Kidney capillary endothelial cell (primary cell): Measurements from ENCODE around the gene CHRNA3.
"Not testable (repeated sequence)": the region's sequence is repeated elsewhere in the genome, so short reads cannot be mapped to it uniquely, and the experiment has no call there.

Experiments
- DNase-seq: peaks from one replicate; pipeline ENCODE4 v3.0.0-alpha.2; 2018; ENCODE audit warnings: low spot score

The CHRNA3 gene

GRCh38 chr15:78560201-78560600 lies 60.6 kb downstream of the CHRNA3 start:
- not testable (repeated sequence) for DNase-seq

DNA sequence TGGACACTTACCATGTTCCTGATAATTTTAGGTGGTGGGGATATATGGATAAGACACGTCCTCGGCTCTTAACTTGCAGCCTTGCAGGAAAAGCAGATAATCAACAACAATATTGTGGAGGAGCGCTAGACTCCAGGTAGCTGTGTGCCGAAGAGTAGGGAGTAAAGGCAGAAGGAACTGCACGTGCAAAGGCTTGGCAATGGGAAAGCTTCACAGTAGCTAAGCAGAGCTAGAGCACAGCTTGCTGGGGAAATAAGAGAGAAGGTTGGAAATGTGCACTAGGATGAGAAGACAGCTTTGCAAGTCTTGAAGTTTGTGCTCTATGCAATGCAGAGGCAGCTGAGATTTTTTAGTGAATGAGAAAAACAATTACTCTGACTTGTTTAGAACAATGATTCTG lies 68.2 kb downstream of the CHRNA3 start:
- no peak for DNase-seq

DNA sequence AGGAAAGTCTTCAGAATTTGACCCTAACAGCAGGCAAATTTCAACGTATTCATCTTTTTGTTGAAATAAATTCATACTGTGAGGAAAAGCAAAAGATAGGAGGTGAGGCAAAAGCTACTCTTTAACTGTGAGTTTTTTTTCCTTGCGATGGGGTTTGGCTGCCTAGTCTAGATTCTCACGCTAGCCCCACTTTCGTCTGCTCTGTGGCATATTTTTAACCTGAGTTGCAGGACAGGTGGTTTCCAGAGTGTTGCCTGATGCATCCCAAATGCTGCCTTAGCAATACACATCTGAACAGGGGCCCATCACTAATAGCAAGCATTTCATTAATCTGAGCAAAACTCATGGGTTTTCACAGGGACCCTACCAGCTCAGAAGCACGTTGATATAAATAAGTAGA lies 68.9 kb downstream of the CHRNA3 start:
- DNase-seq: no peak

- DNase-seq: no peak
These were observed 70.0 kb downstream of the CHRNA3 start for GRCh38 chr15:78550815-78551214.

GRCh38 chr15:78550194-78550593 lies 70.6 kb downstream of the CHRNA3 start:
- DNase-seq: no peak
